GM18909 (cell line): ENCODE data around the gene ANKRD28.
A peak's percentile ranks its signal among the peaks of the same experiment; 100 is the strongest.
"Not testable (repeated sequence)": the region's sequence is repeated elsewhere in the genome, so short reads cannot be mapped to it uniquely, and the experiment has no call there.

ENCODE experiments used
- ATAC-seq: cut with Tn5 transposase; IDR thresholded peaks from one replicate; pipeline ENCODE4 v1.9.1; 2021; ENCODE audit warnings: mild to moderate bottlenecking; ENCODE audit not compliant: unreplicated experiment, poor library complexity

Gene ANKRD28

DNA sequence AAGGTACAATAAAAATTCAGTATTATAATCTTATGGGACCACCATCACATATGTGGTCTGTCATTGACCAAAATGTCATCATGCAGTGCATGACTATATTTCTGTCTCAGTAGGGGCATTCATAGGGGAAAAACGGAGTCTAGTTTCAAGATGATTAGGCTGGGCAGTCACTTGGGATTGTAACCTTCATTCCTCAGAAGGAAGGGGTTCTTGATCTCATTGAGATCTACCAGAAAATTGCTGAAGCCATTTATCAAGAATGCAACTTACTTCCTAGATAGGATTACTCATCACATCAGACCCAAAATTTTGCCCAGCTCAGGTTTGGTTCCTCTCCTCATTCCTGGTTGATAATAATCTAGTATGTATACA, 158.9 kb downstream of the ANKRD28 start:
- ATAC-seq: no peak

DNA sequence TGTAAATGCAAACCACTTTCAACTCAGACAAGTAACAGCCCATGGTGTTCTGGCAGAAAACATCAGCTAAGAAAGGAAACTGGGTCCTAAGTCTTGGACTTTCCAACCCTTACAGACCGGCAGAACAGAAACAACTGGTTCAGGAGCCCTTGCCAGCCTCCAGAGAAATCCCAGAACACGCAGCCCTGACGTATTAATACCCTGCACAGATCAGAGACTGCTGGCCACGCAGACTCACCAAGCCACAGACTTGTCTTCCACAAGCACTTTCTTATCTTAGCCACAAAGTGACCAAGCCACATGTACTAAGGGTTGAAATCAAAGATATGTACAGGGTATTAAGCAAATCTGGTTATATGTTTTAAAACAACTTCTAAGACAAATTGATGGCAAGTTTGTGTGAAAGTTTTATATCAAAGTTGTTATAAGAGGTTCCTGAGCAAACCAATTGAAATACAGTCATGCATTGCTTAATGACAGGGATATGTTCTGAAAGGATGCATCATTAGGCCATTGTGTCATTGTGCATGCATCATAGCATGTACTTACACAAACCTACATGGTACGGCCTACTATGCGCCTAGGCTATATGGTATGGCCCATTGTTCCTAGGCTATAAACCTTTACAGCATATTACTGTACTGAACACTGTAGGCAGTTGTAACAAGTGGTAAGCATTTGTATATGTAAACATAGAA, 159.4 kb downstream of the ANKRD28 start:
- no peak for ATAC-seq

DNA sequence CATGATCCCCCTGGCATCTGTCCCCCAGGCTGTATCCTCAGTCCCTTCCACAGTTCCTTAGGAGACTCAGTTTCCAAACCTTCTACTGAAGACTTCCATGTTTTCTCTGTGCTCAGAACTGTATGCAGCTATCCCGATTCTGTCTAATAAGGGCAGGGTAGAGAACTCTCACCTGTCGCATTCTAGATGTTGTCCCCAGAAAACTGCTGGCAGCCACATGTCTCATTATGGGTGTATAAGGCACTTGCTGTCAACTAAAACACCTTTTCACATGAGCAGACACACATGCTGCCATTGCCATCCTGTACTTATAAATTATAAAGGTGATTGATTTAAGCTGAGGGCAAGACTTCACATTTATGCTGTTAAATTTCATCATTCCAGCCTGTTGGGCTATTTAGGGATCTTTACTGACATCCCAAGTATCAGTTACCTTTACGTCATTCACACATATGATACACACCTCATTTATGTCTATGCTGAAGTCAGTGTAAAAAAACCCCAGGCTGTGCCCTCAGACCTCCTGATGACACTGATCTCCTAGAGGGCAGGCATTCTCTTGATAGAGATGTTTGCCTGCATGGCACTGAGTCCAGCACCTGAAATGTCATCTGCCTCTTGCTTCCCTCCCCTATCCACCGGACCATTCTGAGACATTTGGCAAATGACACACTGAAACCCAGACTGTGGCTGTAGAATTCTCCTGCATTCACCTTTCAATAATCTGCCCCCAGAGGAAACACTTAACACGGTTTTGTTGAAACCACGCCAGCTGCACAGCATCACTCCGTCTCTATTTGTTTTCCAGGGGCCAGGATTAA, 160.4 kb downstream of the ANKRD28 start:
- ATAC-seq: no peak

DNA sequence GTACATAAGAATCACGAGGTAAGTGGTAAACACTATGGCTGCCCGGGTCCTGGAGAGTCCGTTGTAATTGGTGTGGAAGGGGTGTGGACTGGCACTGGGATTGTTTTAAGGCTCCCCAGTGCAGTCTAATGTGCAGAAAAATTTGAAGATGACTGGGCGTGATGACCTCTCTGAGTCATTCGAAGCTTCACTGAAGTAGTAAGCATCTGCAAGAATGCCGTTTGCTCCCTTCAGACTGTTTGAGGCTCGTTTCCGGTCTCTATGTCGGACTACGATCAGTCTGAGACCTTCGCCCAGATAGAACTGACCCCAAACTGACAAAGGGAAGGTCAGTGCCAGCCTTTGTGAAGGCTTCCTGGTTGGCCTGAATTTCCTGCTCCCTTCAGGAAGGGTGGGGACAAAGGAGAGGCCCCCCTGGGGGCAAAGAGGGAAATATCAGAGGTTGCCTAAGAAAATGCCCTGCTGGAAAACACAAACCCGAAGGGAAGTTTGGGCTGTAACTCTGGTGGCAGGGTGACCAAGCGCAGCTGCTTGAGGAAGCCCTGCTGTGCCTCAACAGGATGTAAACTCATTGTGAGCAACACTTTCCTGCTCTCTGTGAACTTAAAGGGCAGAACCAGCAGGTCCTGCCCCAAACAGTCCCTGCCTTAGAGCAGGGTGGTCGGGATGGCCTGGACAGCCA, 161.6 kb downstream of the ANKRD28 start:
- no peak for ATAC-seq

DNA sequence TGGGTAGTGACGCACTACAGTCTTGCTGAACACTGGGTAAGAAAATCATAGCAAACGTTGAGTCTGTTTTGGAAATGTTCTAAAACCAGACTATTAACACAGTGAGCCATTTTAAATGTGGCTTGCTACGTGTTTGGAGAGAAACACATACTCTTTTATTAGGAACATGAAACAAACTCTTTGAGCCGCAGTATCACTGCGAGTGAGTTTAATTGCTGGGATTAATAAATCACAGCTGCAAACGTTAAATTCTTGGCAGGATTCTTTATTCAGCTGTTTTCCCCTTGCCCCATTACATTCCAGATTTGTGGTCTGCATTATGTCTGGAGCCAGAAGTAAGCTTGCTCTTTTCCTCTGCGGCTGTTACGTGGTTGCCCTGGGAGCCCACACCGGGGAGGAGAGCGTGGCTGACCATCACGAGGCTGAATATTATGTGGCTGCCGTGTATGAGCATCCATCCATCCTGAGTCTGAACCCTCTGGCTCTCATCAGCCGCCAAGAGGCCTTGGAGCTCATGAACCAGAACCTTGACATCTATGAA, 162.6 kb downstream of the ANKRD28 start:
- no peak for ATAC-seq

DNA sequence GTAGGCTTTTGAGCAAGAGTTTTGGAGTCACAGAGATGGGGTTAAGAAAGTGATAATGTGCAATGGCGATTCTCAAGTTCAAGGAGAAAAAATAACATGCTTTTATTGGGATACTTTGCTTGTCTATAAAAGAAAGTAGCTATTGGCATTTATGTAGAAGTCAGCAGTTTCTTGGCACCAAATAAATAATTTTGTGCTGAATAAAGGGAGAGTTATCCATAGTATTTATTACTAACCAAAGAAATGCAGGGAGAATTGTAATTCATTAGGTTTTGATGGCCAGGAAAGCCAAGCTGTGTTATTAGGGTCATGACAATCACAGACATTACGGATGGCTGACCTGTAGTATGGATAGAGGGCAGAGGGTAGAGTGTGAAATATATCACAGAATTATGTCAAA, 163.1 kb downstream of the ANKRD28 start:
- ATAC-seq: no peak

DNA sequence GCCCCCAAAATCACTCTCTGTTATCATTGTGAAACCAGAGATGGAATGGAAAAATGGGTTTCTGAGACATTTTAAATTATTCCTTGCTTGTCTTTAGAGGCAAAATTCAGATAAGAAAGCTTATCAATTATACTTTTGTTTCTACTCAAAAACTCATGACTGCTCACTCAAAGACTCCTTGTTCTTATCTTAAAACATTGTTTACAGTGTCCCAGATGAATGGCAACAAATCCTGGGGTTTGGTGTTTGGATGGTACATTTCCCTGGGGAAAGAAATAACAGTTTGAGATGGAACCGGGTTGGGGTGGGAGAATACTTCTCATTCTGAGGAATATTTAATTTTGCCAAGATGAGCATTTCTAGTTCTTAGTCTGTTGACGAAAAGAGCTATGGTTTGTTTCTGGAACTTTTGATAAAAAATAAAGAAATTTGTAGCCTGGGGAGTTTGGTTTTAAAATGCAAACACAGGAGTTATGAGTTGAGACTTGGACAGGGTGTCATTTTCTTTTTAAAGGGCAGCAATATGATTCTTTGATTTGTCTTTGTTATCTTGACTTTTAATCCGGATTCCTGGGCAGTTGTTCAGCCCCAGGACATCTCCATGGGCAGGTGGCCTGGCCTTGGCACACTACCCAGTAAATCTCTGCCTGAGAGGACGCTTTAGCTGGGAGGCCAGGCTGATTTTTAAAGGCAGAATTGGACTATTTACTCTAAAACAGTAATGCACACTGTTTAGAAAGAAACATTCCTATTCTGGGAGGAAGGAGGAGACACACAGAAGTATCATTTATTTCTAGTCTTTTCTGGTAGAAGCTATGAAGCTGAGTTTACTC, 163.8 kb downstream of the ANKRD28 start:
- ATAC-seq: no peak

DNA sequence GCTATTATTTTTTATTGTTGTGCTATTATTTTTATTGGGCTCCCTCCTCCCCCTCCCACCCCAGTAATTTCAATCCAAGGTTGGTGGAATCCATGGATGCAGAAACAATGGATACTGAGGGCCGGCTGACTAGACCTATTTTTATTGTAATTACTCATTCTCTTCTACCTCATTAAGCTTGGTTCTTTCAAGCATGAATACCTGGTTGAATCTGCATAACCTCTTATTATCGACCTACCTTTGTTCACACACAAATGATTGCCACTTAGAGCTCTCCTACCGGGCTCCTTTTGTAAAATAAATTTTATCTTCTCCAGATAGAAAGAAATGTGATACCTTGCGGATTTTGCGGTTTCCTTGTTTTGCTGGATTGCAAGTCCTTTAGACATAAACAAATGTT, 164.6 kb downstream of the ANKRD28 start:
- ATAC-seq: no peak

DNA sequence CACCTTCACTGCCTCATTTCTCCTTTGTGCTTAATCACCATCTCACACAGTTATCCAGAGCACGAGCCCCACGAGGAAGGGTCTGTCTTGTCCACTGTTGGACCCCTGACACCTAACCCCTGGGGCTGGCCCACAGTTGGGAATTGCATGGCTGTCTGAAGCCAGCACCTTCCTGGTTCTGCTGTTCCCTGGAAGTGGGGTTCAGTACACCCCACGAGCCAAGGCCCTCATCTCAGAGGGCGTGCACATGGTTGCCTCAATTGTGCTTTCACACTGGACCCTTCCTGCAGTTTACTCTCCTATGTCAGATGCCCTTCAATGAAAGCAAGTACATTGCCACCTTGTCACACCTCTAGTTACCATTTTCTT, 165.6 kb downstream of the ANKRD28 start:
- ATAC-seq: no peak

DNA sequence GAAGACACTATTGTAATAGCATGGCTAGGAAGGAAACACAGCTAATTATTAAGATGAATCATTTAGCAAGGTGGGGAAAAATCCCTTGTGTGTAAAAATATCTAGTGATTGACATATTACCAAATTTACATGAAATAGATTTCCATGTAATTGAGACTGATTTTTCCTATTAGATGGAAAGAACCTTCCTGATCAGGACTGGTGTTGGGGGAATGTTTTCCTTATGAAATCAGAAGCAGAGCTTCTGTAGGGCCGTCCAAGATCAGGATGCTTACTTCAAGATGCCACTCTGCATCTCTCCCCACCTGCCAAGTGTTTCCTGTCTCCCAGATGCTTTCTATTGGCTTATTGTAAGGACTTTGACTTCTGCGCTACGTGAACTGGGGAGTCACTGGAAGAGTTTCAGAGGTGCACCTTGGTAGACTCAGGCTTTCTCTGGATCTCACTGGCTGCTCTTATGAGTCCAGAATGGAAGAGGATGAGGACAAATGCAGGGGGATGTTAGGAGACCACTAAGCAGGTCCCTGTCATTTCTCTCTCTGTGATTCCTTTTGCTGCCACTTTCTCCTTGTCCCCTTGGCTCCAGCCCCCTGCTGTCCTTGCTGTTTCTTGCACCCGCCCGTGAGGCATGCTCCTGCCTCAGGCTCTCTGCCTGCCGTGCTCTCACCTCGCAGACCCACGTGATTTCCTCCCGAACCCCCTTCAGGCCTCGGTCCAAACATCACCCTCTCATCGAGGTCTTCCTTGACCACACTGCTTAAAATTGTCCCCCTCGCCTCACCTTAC, 166.2 kb downstream of the ANKRD28 start:
- no peak for ATAC-seq

DNA sequence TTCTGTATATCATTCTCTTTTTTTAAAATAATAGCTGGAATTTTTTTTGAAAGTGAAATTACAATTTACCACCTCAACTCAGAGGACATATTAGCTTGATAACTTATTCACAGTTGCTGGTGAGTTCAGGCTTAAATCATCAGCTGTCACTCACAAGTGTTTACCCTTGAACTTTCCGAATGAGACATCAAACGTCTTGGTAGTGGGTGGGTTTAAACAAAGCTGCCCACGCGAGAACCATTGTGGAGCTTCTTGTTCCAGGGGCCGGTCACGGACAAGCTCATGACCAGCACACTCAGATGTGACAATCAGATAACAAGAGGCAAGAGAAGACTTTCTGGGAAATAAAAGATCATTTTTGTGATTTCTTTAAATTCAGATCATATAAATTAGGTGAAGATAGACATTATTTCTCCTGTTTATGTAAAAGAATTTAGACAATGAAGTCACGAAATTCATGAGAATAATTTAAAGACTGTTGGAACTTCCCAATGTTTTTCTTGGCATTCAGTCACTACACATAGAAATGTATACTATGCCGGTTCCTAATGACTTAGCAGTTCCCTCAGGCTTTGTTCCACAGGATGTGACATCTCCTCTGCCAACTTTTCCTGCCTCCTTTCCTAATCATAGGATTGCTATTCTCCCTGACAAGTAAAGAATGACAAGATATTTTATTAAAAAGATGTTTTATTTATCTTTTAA, 167.0 kb downstream of the ANKRD28 start:
- peak; percentile 44 for ATAC-seq

DNA sequence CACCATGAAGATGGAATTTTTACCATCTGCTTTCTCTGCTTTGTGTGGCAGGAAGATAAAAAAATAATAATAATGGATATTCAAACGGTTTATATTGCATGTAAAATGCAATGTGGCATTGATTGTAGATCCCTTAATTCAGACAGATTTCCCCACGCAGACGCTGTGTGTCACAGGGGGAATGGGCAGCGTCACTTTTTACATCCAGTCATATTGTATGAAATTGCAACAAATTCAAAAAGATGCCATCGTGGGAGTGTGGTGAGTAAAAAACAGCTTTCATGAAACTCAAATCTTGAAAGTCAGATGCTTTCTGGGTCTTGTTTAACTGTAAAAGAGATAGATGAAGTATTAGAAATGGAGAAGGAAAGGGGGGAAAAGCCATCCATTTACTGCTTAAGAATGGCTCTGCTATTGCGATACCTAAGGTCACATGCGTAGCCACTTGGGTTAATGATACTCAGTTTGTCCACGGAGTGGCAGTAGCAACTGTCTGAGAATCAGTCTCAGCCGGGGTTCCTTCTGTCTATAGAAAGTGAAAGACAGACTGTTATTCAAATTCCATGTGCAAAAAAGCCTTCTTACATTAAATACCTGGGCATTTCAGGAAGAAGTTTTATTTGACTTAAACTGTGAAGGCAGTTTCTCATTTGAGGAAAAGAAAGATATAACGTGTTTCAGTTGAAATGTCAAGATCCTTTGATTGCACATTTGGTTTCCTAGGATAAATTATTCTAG, 167.8 kb downstream of the ANKRD28 start:
- peak; percentile 98 for ATAC-seq

DNA sequence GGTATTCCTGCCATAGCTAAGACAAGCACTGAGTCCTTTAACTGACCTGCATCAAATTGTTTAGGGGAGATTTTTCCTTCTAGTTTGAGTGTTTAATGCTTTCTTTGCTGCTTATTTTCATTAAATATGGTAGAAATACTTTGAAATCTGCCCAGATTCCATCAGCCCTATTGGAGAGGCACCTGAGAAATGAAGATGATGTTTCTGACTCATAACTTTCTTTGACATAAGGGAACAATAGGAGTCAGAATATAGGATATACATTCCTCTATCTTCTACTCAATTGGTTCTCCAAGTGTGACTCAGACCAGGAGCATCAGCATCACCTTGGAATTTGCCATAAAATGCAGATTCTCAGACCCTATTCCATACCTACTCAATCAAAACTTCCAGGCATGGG, 168.8 kb downstream of the ANKRD28 start:
- no peak for ATAC-seq

DNA sequence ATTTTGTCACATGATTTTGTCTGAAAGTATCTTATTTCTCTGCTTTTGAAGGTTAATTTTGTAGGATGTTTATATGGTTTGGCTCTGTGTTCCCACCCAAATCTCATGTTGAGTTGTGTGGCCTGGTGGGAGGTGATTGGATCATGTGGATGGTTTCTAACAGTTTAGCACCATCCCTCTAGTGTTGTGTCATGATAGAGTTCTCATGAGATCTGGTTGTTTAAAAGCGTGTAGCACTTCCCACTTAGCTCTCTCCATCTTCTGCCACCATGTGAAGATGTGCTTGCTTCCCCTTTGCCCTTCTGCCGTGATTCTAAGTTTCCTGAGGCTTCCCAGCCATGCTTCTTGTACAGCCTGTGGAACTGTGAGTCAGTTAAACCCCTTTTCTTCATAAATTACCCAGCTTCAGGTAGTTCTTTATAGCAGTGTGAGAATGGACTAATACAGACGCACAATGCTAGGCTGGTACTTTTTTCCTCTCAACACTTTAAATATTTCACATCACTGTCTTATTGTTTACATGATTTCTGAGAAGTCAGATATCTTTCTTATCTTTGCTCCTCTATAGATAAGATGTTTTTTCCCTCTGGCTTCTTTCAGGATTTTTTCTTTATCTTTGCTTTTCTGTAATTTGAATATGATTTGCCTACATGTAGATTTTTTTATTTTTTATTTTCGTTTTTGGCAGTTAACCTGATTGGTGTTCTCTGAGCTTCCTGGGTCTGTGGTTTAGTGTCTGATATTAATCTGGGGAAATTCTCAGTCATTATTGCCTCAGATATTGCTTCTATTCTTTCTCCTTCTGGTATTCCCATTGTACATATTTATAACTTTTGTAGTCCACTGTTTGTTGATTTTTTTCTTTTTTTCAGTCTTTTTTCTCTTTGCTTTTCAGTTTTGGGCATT, 174.0 kb downstream of the ANKRD28 start:
- ATAC-seq: no peak

DNA sequence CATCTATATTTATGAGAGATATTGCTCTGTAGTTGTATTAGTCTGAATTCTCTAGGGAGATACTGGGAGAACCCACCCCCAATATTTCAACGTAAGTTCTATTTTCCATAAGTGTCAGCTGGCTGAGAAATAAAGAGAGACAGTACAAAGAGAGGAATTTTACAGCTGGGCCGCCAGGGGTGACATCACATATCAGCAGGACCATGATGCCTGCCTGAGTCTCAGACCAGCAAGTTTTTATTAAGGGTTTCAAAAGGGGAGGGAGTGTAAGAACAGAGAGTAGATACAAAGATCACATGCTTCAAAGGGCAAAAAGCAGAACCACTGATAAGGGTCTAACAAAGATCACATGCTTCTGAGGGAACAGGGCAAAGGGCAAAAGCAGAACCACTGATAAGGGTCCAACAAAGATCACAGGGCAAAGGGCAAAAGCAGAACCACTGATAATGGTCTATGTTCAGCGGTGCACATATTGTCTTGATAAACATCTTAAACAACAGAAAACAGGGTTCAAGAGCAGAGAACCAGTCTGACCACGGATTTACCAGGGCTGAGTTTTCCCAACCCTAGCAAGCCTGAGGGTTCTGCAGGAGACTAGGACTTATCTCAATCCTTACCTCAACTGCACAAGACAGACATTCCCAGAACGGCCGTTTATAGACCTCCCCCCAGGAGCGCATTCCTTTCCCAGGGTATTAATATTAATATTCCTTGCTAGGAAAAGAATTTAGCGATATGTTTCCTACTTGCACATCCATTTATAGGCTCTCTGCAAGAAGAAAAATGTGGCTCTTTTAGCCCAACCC, 177.9 kb downstream of the ANKRD28 start:
- not testable (repeated sequence) for ATAC-seq
